ENCODE results near the gene SSBP2.
"Not testable (repeated sequence)": the region's sequence is repeated elsewhere in the genome, so short reads cannot be mapped to it uniquely, and the experiment has no call there.

SSBP2 gene

GRCh38 chr5:81420039-81420667 is 330.7 kb downstream of the SSBP2 start:
- peak; percentile 29 for DNase-seq

- no peak for DNase-seq
These were observed 332.3 kb downstream of the SSBP2 start for GRCh38 chr5:81418606-81419005.

DNA sequence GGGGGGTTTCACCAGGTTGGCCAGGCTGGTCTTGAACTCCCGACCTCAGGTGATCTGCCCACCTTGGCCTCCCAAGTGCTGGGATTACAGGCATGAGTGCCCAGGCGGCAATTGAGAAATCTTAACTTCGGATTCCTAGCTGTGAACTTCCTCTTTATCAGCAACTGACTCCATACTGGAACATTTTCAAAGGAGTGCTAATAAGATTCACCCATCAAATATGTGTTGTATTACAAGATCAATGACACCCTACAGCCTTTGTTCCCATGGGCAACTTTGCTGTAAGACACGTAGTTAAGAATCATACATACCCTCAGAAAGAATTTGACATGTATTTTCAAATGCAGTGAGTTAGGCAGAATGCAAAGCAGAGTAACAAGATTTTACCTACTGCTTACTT is 333.8 kb downstream of the SSBP2 start:
- no peak for DNase-seq

DNA sequence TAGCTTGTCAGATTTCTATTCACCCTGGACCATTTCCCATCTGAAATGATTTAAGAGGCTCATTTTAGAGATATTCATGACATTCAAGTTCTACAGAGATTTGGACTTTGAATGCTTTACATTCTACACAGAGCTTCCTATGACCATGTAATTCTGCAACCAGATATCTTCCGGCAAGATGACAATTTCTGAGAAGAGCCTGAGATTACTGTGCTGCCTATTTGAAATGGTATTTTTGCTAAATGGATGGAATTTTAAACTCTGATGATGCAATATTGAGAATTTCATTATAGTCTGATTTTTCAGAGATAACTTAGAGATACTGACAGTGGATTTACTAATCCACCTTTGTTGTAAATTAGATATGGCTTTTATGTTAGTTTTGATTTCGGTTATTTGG is 341.0 kb downstream of the SSBP2 start:
- no peak for DNase-seq

DNA sequence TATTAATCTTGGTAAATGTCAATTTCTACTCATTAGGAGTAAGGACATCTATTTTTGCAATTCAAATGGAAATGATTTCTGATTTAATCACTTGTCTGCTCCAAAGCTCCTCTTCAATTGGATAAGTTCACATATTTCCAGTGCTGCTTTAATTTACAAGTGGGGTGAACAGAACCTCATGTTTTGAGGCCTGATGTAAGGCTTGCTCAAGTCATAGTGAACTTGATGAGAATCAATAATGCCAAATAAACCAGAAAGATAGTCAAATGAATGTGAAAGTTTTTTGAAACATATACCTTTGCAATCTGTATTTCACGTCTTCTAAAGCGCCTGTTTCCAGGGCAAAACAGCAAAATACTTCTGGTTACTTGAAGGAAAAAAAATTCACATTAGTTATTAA is 341.5 kb downstream of the SSBP2 start:
- no peak for DNase-seq

DNA sequence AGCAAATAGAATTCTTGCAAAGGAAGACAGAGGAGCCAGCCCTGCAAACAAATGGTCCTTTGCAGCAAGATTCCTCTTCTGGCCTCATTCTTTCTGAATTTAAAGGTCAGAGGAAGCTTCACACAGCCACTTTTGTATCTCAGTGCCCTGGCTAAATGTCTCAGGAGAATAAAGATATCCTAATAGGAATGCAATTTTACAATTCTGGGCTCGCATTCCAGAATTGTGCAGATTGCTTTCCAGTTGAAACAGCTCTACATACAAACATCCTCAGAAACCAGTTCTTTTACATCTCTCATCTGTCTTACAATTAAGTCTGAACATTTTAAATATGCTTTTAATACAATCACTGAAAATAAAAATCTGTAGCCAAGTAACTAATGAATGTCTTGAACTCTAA is 342.4 kb downstream of the SSBP2 start:
- DNase-seq: no peak

- DNase-seq: not testable (repeated sequence)
These were observed 343.1 kb downstream of the SSBP2 start for GRCh38 chr5:81407811-81408210.

DNA sequence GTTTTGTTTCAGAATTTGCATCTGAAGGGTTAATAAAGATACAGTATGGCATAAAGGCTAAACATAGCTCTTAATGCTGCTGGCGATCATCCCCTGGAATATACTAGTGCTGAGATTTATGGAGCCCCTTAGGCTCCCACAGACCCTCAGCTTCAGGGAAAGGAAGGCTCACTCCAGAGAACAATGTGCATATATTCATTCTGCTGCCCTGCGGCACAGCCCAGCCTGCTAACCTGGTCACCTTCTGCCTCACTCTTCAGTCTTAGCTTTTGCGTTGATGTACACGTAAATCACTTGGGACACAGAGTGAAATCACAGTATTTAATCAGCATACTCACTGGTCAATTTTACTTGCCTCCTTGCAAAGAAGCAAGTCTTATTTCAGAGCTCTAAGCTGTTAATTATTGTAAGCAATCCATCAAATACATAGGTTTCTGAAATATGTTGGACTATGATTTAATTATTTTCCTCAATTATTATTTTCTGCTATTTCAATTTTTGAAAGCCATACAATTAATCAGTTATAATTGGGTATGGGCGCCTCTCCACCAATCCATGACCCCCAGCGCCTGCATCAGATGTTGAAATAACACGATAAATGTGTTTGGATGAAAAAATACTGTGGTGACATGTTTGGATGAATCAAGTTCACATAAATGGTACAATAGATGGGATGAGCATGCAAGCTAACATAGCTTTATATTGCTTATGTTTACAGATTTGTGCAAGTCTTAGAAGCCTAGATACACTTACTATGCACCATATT is 345.6 kb downstream of the SSBP2 start:
- DNase-seq: no peak

GRCh38 chr5:81402192-81402930 is 348.5 kb downstream of the SSBP2 start:
- DNase-seq: no peak

DNA sequence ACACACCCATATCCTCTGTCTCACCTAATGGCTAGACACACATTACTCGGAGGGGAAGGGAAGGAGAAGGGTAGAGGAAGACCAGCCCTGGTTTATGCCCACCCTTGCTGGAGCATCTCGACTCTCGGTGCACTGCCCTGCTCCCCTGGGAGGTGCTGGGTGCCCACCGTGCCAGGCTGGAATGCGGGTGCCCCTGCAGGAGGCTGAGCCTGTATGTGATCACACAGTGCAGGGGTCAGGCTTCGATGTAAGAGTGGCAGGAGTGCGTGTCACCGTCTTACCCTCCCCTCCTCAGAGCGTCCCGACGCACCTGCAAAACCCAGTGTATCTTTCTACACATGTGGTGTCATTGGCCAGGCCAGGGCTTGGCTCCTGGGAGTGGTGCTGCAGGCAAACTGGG is 349.6 kb downstream of the SSBP2 start:
- DNase-seq: no peak

DNA sequence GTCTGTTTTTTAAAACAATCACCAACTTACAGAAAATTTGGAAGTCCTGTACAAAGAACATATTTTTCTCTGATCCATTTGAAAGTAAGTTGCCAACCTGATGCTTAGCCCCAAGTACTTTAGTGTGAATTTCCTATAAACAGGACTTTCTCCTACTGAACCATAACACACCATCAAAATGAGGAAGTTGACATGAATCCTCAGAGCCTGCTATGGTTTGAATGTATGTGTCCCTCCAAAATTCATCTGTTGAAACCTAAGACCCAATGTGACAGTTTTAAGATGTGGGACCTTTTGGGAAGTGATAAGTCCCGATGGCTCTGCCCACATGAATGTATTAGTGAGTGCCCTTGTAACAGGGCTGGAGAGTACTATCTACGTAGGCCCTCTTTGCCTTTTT is 350.5 kb downstream of the SSBP2 start:
- DNase-seq: no peak

DNA sequence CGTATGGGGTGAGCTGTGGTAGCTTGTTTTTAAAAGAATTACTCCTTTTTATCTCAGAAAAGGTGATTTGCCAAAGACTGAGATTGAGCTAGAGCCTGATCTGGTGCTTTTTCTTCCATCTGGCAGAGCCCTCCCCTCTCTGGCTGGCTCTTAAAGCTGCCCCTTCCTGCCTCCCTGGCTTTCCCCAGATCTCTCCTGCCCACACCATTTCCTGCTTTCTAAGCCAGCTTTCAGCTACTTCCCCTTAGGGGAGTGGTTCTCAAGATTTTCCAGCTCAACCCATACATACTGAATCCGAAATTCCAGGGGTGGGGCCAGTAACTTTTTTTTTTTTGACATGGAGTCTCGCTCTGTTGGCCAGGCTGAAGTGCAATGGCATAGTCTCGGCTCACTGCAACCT is 352.2 kb downstream of the SSBP2 start:
- DNase-seq: no peak

DNA sequence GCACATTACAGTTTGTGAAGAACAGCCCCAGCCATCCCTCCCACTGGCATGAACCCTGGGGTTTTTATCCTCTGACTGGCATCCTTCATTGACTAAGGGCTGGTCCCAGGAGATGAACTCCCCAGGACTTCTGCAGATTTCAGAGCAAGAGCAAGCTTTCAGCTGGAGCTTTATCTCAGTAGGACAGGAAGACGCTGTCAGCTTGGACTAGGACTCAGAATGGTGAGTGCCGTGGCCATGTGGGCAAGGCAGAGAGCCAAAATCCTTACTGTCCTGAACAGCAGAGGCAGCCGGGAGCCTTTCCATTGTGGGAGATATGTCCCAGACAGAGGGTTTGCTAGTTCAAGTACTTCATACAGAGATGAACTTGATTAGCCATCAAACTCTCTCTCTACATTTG is 353.7 kb downstream of the SSBP2 start:
- DNase-seq: no peak

- no peak for DNase-seq
These were observed 355.6 kb downstream of the SSBP2 start for GRCh38 chr5:81395262-81395661.

DNA sequence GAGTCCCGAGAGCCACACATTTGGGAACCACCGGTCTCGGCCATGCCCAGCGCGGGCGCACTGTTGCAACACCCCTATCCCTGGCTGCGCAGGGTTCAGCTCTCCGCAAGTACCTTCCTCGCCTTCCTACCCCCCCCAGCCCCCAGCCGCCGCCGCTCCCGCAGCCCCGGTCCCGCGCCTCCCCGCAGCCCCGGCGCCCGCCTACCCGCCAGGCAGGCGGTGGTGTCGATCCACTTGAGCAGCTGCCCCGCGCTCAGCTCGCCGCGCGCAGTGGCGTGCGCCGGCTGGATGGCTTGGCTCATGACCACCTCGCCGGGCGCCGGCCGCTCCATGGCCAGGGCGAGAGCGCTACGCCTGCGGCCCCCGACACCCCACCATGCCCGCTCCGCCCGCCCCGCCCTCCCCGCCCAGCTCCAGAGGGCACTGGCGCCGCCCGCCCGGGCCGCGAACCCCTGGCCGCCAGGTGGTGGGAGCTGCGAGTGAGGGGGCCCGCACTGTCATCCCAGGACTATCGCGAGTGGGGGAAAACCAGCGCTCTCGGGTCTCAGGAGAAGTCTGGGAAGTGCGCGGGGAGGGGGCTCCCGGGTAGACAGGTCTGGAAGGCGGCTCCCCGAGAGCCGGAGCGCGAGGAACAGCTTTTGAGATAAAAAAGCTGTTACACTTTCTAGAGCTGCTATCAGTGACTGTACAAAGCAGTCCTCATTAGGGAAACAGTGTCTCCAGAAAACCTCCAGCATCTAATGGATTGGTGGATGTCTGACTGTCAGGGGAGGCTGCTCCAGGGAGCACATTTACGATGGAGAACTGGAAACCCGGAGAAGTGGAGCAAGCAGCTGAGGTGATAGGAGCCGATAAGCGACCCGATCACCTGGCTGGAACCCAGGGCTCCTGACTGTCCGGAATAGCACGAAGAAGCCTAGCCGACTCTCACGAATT is 356.8 kb downstream of the SSBP2 start, which contains the start of gene ACOT12:
ACOT12 (minus strand) TSS at position 352 of the 936 bp plus-strand sequence; CDS start at position 332, 20 bp downstream.
- peak; percentile 69 for DNase-seq

GRCh38 chr5:81393430-81393782 is 357.5 kb downstream of the SSBP2 start:
- no peak for DNase-seq

DNA sequence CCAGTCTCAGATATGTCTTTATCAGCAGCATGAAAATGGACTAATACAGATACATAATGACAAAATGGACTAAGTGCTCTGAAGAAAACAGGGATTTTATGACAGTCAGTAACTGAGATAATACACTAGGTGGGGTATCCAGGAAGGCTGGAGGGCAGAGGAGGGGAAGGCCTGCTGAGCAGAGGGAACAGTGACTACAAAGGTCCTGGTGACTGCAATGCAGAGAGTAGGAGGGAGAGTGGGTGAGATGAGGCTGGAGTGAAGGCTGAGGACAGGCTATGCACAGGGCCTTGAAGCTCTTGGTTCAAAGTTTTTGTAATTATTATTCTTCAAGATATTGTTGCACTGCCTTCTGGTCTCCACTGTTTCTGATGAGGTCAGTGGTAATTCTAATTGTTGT is 361.9 kb downstream of the SSBP2 start:
- DNase-seq: no peak

- no peak for DNase-seq
These were observed 362.7 kb downstream of the SSBP2 start for GRCh38 chr5:81388169-81388568.

DNA sequence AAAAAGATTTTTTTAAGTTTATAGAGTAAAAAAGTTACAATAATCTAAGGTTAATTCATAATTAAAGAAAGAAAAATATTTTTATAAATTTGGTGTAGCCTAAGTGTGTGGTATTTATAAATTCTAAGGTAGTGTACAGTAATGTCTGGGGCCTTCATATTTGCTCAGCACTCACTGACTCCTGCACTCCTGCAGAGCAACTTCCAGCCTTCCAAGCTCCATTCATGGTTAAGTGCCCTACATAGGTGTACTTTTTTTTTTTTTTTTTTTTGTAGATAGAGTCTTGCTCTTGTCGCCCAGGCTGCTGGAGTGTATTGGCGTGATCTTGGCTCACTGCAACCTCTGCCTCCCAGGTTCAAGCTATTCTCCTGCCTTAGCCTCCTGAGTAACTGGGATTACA is 367.0 kb downstream of the SSBP2 start:
- peak; percentile 73 for DNase-seq

GRCh38 chr5:81371354-81371876 is 379.5 kb downstream of the SSBP2 start:
- peak; percentile 85 for DNase-seq

- no peak for DNase-seq
These were observed 380.0 kb downstream of the SSBP2 start for GRCh38 chr5:81370912-81371311.

DNA sequence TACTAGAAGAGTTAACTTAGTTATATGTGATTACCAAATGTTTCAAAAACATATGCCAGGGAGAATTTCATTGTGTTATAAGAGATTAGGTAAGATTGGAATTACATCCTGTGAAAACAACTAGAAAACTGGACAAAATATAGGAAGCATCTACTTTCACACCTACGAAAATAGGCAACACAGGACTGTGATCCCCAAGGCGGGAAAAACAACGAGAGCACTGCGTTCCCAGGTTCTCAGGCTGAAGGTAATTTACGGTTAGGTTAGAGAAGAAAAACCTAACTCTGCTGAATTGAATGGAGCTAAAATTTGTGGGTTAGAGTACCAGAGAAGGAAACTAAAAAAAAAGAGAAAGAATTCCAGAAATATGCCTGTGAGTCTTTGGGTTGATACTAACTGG is 385.4 kb downstream of the SSBP2 start:
- no peak for DNase-seq
